HUES48 (cell line): ENCODE data around the gene KRT5.
"Not testable (repeated sequence)": the region's sequence is repeated elsewhere in the genome, so short reads cannot be mapped to it uniquely, and the experiment has no call there.

ENCODE experiments used
- H3K27ac ChIP-seq: one replicate; pipeline ENCODE4 v1.7.0; 2013; ENCODE audit warnings: low read depth, low read length, inconsistent platforms
- H3K27me3 ChIP-seq: 2 replicates; pipeline ENCODE4 v1.6.1; 2013; ENCODE audit warnings: mild to moderate bottlenecking, low read length; ENCODE audit not compliant: control insufficient read depth, insufficient read depth
- H3K36me3 ChIP-seq: 2 replicates; pipeline ENCODE4 v1.6.1; 2013; ENCODE audit warnings: low read length; ENCODE audit not compliant: control insufficient read depth, insufficient read depth
- H3K4me1 ChIP-seq: 2 replicates; pipeline ENCODE4 v1.6.1; 2013; ENCODE audit warnings: mild to moderate bottlenecking, low read length; ENCODE audit not compliant: control insufficient read depth, insufficient read depth
- H3K4me3 ChIP-seq: 2 replicates; pipeline ENCODE4 v1.5.1; 2013; ENCODE audit warnings: mild to moderate bottlenecking, low read depth, low read length
- H3K9ac ChIP-seq: 2 replicates; pipeline ENCODE4 v1.6.1; 2013; ENCODE audit warnings: mild to moderate bottlenecking, low read depth, low read length, moderate library complexity
- H3K9me3 ChIP-seq: 2 replicates; pipeline ENCODE4 v1.6.1; 2013; ENCODE audit warnings: low read length; ENCODE audit not compliant: control insufficient read depth, insufficient read depth

KRT5 gene

GRCh38 chr12:52488736-52489135 is 31.5 kb downstream of the KRT5 start:
- H3K4me1 ChIP-seq = no peaks in the 10 kb centered on the region
- no peaks in the 10 kb centered on the region for H3K27me3 ChIP-seq
- no peak overlapping the region for H3K4me3 ChIP-seq
- no peaks in the 10 kb centered on the region for H3K36me3 ChIP-seq
- H3K27ac ChIP-seq = no peak overlapping the region
- 0 out of 2 replicates have a peak, but pooled peaks cover 5% of the 10 kb centered on the region for H3K9me3 ChIP-seq
- H3K9ac ChIP-seq = no peak overlapping the region

GRCh38 chr12:52487744-52488443 is 32.3 kb downstream of the KRT5 start:
- H3K4me3 ChIP-seq, H3K4me1 ChIP-seq, H3K36me3 ChIP-seq, H3K27ac ChIP-seq, H3K9ac ChIP-seq, H3K27me3 ChIP-seq, H3K9me3 ChIP-seq: not testable (repeated sequence)

- H3K27me3 ChIP-seq = no peaks in the 10 kb centered on the region
- no peaks in the 10 kb centered on the region for H3K36me3 ChIP-seq
- H3K4me1 ChIP-seq = no peaks in the 10 kb centered on the region
- H3K27ac ChIP-seq = no peak overlapping the region
- H3K9ac ChIP-seq = no peak overlapping the region
- 0 out of 2 replicates have a peak, but pooled peaks cover 5% of the 10 kb centered on the region for H3K9me3 ChIP-seq
- H3K4me3 ChIP-seq = no peak overlapping the region
Measured at GRCh38 chr12:52487211-52487610, 33.0 kb downstream of the KRT5 start.

GRCh38 chr12:52486166-52487105 is 33.8 kb downstream of the KRT5 start:
- Histone ChIP-seq H3K4me3 (no peak overlapping the region), H3K36me3 (no peaks in the 10 kb centered on the region), H3K9me3 (0 out of 2 replicates have a peak, but pooled peaks cover 5% of the 10 kb centered on the region), H3K27me3 (no peaks in the 10 kb centered on the region), H3K9ac (no peak overlapping the region), H3K4me1 (no peaks in the 10 kb centered on the region), H3K27ac (no peak overlapping the region)

- no peaks in the 10 kb centered on the region for H3K4me1 ChIP-seq
- H3K27ac ChIP-seq = no peak overlapping the region
- no peak overlapping the region for H3K4me3 ChIP-seq
- H3K9ac ChIP-seq = no peak overlapping the region
- no peaks in the 10 kb centered on the region for H3K36me3 ChIP-seq
- H3K27me3 ChIP-seq = no peaks in the 10 kb centered on the region
- peaks cover 15% of the 10 kb centered on the region; the same call in 1 of the 2 replicates for H3K9me3 ChIP-seq
Measured at GRCh38 chr12:52480073-52480472, 40.1 kb downstream of the KRT5 start.

GRCh38 chr12:52477651-52478050 is 42.5 kb downstream of the KRT5 start:
- H3K9ac ChIP-seq = no peak overlapping the region
- H3K27ac ChIP-seq = no peak overlapping the region
- peaks cover 14% of the 10 kb centered on the region; the same call in 1 of the 2 replicates for H3K9me3 ChIP-seq
- H3K4me3 ChIP-seq = no peak overlapping the region
- H3K36me3 ChIP-seq = no peaks in the 10 kb centered on the region
- H3K4me1 ChIP-seq = no peaks in the 10 kb centered on the region
- H3K27me3 ChIP-seq = no peaks in the 10 kb centered on the region

- Histone ChIP-seq H3K4me3 (no peak overlapping the region), H3K9me3 (peaks cover 16% of the 10 kb centered on the region; the same call in 1 of the 2 replicates), H3K27ac (no peak overlapping the region), H3K36me3 (no peaks in the 10 kb centered on the region), H3K4me1 (no peaks in the 10 kb centered on the region), H3K27me3 (no peaks in the 10 kb centered on the region), H3K9ac (no peak overlapping the region)
Measured at GRCh38 chr12:52474212-52474611, 46.0 kb downstream of the KRT5 start.

- Histone ChIP-seq H3K9ac (no peak within 1 kb of the TSS), H3K27ac (no peak within 1 kb of the TSS), H3K36me3 (no peaks in the 10 kb centered on the region), H3K4me3 (no peak within 1 kb of the TSS), H3K4me1 (no peaks in the 10 kb centered on the region), H3K27me3 (no peaks in the 10 kb centered on the region), H3K9me3 (peaks cover 12% of the 10 kb centered on the region; the same call in 1 of the 2 replicates)
Measured at GRCh38 chr12:52473768-52474167, 46.4 kb downstream of the KRT5 start, which contains the start of gene KRT6C. Gene KRT6C, minus strand, starts transcription at chr12:52473805. Its CDS starts 68 bp downstream, at chr12:52473737.

GRCh38 chr12:52469853-52470252 is 50.3 kb downstream of the KRT5 start:
- Histone ChIP-seq H3K36me3 (no peaks in the 10 kb centered on the region), H3K4me3 (no peak overlapping the region), H3K4me1 (no peaks in the 10 kb centered on the region), H3K9ac (no peak overlapping the region), H3K27me3 (no peaks in the 10 kb centered on the region), H3K9me3 (0 out of 2 replicates have a peak, but pooled peaks cover 3% of the 10 kb centered on the region), H3K27ac (no peak overlapping the region)

GRCh38 chr12:52464897-52465296 is 55.3 kb downstream of the KRT5 start:
- H3K27ac ChIP-seq = no peak overlapping the region
- no peak overlapping the region for H3K9ac ChIP-seq
- no peaks in the 10 kb centered on the region for H3K4me1 ChIP-seq
- no peak overlapping the region for H3K4me3 ChIP-seq
- no peaks in the 10 kb centered on the region for H3K36me3 ChIP-seq
- H3K27me3 ChIP-seq = no peaks in the 10 kb centered on the region
- no peaks in the 10 kb centered on the region for H3K9me3 ChIP-seq
